Fibroblast of mammary gland (primary cell): ENCODE measurements around the gene FAS.

Experiments used
- DNase-seq: peaks from one replicate; pipeline ENCODE4 v3.0.0-alpha.2; 2010; ENCODE audit warnings: low read depth
- H3K4me3 ChIP-seq: 2 replicates; pipeline ENCODE4 v1.5.1; 2011; ENCODE audit warnings: low read depth, mild to moderate bottlenecking, low read length, moderate library complexity; ENCODE audit not compliant: control insufficient read depth
- TF ChIP-seq, protein P1 (sequence below): conservative IDR thresholded peaks from 2 replicates; pipeline ENCODE4 v1.5.1; 2011; ENCODE audit warnings: low read depth, low read length, inconsistent platforms; ENCODE audit not compliant: control insufficient read depth, insufficient read depth

Gene FAS

DNA sequence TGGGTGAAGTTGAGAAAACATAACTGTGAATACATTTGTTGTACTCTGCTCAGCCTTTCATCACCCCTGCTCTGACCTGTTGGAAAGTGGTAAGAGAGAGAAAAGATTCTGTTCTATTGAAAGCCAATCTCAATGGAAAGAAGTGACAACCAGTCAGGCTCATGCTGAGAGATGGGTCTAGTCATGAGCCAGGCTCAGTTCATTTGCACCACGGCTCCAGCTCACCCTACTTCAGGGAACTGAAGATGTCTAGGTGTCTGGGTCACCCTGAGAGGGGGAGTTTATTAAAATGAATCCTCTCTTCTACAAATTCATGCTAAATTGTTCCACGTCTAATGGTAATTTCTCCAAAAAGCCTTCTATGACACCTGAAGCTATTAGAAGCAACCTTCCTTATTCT lies 12.1 kb upstream of the FAS start:
- DNase-seq, result no peak
- H3K4me3 ChIP-seq, result no peak overlapping the region
- TF ChIP-seq, protein P1, sequence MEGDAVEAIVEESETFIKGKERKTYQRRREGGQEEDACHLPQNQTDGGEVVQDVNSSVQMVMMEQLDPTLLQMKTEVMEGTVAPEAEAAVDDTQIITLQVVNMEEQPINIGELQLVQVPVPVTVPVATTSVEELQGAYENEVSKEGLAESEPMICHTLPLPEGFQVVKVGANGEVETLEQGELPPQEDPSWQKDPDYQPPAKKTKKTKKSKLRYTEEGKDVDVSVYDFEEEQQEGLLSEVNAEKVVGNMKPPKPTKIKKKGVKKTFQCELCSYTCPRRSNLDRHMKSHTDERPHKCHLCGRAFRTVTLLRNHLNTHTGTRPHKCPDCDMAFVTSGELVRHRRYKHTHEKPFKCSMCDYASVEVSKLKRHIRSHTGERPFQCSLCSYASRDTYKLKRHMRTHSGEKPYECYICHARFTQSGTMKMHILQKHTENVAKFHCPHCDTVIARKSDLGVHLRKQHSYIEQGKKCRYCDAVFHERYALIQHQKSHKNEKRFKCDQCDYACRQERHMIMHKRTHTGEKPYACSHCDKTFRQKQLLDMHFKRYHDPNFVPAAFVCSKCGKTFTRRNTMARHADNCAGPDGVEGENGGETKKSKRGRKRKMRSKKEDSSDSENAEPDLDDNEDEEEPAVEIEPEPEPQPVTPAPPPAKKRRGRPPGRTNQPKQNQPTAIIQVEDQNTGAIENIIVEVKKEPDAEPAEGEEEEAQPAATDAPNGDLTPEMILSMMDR, result no peak

DNA sequence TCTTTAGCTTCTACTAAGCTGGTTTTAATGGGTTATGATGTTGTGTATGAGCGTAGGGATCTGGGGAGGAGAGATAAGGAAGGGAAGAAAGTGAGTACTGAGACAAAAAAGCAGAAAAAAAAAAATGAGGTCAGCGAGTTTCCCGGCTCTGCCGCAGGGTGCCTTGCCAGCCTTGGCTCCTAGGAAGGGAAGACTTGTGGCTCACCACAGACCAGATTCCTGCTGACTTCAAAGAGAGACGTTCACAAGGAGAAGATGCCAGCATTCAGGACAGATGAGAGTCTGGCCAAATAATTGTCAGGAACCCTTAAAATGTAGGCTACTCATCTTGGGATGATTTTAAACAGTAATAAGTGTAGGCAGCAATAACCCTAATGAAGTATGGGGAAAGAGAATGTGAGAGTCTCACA lies 11.4 kb upstream of the FAS start:
- H3K4me3 ChIP-seq, result no peak overlapping the region
- TF ChIP-seq, protein P1, result no peak
- peak; percentile 93 for DNase-seq

DNA sequence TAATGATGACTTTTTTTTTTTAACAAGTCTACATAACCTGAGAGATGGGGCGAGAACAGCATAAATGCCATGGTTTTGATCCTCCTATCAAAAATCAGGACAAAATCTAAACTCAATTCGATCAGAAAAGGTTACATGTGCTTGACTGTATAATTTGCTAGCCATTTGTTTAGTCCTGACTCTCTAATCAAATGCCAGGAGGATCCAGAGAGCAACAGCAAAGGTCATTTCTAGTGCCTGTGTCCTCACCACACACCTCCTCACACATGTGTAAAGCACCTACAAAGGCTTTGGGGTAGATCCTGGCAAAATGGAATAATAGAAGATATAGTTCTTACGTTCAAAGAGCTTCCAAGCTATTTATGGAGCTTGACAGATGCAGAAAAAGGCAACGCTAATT lies 11.0 kb upstream of the FAS start:
- TF ChIP-seq, protein P1, result no peak
- DNase-seq, result no peak
- H3K4me3 ChIP-seq, result no peak overlapping the region

DNA sequence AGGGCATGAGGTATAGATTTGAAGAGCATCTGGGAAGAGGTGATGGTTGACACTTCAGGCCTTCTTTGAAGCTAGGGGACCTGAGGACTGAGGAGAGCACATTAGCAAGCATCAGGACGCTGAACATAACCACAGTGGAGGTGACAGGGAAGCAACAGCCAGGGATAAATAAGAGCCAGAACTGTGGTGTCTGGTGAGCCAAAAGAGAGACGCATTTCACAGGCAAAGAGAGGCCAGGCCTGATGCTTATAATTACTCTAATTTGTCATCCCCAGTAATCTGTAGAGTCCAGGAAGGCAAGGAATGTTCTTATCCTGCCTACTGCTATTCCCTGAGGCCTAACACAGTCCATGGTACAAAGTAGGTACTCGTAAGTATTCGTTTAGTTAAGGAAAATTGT lies 10.4 kb upstream of the FAS start:
- no peak overlapping the region for H3K4me3 ChIP-seq
- TF ChIP-seq, protein P1, result no peak
- DNase-seq, result no peak

DNA sequence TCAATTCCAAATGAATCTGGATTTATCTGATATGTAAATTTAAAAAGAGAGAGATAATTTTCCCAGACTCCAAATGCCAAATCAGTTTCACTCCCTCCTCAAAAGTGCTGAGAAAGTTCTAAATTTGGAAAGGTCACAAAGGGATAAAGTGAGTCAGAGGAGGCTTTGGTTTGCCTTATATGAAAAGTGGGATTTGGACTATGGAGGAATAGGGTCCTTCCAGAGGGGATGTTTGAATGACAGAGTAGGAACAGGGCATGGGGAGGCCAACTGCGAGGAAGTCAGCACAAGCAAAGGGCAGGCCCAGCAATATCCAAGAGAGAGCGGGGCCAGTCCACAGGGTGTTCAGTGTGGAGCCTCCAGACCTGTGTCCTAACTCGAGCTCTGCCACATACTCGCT lies 9.8 kb upstream of the FAS start:
- DNase-seq, result peak; percentile 35
- TF ChIP-seq, protein P1, result no peak
- H3K4me3 ChIP-seq, result no peak overlapping the region

DNA sequence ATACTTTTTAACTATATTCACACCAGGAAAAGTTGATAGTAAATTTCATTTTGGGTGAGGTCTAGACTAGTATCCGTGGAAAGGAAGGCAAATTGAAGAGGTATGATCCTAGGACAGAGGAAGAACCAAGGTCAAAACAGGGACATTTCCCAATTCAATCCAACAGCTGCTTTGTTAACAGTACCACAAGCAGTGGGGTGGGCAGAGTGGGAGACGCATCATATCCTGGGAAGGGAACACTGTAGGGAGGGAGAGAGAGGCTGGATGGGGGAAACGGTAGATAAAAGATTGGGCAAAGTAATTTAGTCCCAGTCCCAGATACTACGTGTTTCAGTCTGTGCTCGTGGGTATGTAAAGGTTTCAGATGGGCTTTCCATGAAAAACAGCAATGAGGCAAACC lies 9.2 kb upstream of the FAS start:
- no peak overlapping the region for H3K4me3 ChIP-seq
- DNase-seq, result no peak
- TF ChIP-seq, protein P1, result no peak

DNA sequence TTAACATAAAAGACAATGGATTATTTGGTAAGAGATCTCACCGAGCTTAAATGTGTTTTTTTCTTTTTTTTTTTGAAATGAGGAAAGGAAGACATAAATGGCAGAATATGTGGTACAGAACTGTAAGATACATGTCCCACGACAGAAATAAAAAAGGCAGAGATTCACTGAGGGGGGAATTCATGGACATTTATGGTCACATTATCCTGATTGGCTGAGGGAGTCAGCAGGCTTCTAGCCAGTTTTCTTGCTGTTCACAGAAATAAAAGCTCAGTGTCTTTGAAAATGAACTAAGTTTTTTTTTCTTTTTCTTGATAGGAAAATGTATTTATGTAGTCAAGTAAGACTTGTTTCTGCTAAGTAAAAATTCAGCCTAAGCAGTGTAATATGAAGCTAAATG lies 8.2 kb upstream of the FAS start:
- TF ChIP-seq, protein P1, result no peak
- H3K4me3 ChIP-seq, result no peak overlapping the region
- DNase-seq, result no peak
